Measurements from ENCODE around the gene SLC27A2.

GRCh38 chr15:50181201-50181968 is 611 bp upstream of the SLC27A2 start:
- TF ChIP-seq CTCF (conservative IDR thresholded peaks at IDR 0.05 in 1 of 2, IDR thresholded peaks at IDR 0.05 in 1 of 2; ENCODE audit: low read depth in 1 of 2, low read length in 2 of 2) = no peak
- TF ChIP-seq EZH2 (IDR thresholded peaks at IDR 0.05; ENCODE audit: low read length, missing control alignments) = peak; percentile 11
